Stimulated activated CD4-positive, alpha-beta T cell treated with anti-CD3 and anti-CD28 coated beads, Interleukin-1b, Interleukin-23, amount 100 ng/mL, for 48 hours (primary cell): ENCODE measurements around the gene FBXO42.
A peak's percentile ranks its signal among the peaks of the same experiment; 100 is the strongest.
"Not testable (repeated sequence)": the region's sequence is repeated elsewhere in the genome, so short reads cannot be mapped to it uniquely, and the experiment has no call there.

Experiments used
- DNase-seq: peaks from one replicate; pipeline ENCODE4 v3.0.0-alpha.2; 2020

Gene FBXO42

GRCh38 chr1:16371725-16372124 is 19.4 kb upstream of the FBXO42 start:
- DNase-seq: no peak

DNA sequence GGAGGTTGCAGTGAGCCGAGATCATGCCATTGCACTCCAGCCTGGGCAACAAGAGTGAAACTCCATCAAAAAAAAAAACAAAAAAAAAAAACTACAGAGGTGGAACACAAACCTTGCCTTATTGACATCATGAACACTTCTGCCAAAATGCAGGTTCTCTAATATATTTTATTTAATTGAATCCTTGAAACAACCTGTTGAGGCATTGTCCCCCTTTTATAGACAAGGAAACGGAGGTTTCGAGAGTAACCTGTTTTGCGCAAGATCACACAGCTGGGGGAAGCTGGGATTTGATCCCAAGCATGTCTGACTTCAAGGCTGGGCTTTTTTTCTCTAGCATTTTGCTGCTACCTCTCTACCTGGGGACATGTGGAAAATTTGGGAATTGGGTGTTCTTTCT is 17.5 kb upstream of the FBXO42 start:
- DNase-seq: no peak

- DNase-seq: no peak
These were observed 15.9 kb upstream of the FBXO42 start for GRCh38 chr1:16367968-16368890.

GRCh38 chr1:16367258-16367967 is 15.1 kb upstream of the FBXO42 start:
- DNase-seq: peak; percentile 86

DNA sequence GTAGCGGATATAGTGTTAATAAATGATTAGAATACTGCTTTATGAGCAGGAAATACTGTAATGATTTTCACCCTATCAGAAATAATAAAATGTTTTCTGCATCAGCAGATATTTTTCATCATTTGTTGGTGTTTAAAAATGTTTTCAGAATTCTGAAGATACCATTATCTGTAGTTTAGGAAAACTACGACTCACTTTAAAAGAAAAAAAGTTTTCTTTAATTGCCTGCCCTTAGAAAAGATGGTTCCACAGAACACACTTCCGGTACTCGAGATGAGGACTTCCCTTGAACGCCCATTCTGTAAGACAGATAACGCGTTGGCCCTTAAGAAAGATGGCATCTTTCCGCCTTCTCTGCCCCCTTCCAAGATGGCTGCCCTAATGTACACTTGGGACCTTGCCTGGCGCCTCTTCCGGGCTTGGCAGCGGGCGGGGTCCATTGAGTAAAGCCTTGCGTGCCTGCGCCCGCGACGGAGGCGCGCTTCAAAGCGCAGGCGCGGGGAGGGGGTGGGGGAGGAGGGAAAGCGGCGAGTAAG is 14.5 kb upstream of the FBXO42 start, which contains the start of gene SZRD1:
TSS of gene SZRD1 (plus strand) at position 521 of the 536 bp plus-strand sequence. CDS start 16 bp downstream, outside the sequence.
- peak; percentile 96 for DNase-seq

DNA sequence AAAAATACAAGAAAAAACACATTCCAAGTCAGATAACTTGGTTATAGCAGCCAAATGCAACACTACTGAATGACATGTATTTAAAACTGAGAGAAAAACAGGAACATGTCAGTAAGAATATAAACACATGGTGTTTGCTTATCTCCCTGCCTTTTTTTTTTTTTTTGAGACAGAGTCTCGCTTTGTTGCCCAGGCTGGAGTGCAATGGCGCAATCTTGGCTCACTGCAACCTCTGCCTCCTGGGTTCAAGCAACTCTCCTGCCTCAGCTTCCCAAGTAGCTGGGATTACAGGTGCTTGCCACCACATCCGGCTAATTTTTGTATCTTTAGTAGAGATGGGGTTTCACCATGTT is 12.8 kb upstream of the FBXO42 start:
- DNase-seq: not testable (repeated sequence)

- no peak for DNase-seq
These were observed 4.6 kb upstream of the FBXO42 start for GRCh38 chr1:16356867-16357266.

DNA sequence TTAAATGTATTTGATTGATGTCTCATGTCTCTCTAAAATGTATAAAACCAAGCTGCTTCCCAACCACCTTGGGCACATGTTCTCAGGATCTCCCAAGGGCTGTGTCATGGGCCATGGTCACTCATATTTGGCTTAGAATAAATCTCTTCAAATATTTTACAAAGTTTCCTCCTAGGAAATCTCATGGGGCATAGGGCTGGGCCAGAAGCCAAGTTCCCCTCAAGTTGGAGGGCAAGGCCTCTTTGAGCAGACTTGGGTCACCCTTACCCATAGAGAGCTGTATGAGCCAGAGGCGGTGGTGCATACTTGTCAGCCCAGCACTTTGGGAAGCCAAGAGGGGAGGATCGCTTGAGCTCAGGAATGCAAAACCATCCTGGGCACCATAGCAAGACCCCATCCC is 2.3 kb upstream of the FBXO42 start:
- DNase-seq: no peak

DNA sequence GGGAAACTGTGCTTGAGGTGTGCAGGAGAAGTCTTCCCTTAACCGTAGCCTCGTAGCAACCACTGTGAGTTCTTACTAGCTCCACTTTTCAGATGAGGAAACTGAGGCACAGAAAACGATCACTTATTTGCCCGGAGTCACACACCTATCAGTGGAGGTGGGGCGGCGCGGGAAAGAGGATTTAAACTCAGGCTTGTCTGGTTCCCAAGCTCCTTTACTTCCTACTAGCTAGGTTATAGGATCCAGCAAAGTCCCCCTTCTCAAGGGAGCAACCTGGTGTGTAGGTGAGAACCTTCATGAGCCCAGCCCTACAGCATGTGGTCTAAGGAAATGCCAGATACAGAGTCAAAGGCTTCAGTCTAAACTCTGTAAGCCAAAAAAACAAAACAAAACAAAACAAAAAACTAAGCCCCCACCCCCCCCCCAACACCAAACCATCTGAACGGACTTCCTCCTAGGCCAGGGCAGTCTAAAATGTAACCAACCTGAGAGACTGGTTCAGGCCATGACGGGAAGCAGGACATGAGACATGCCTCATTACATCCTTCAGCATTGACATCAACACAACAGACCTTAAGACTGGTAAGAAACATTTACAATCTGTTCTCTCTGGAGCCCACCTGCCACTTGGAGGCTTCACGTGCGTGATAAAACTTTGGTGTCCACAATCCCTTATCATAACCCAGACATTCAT is 709 bp upstream of the FBXO42 start:
- DNase-seq: no peak

GRCh38 chr1:16351456-16351993 is 755 bp downstream of the FBXO42 start:
- no peak for DNase-seq

- DNase-seq: no peak
These were observed 2.4 kb downstream of the FBXO42 start for GRCh38 chr1:16349847-16350406.

- DNase-seq: no peak
These were observed 3.7 kb downstream of the FBXO42 start for GRCh38 chr1:16348414-16349182.

- not testable (repeated sequence) for DNase-seq
These were observed 9.0 kb downstream of the FBXO42 start for GRCh38 chr1:16343276-16343675.

- DNase-seq: no peak
These were observed 9.8 kb downstream of the FBXO42 start for GRCh38 chr1:16342331-16343062.

GRCh38 chr1:16340673-16341072 is 11.6 kb downstream of the FBXO42 start:
- no peak for DNase-seq

GRCh38 chr1:16338961-16339360 is 13.3 kb downstream of the FBXO42 start:
- no peak for DNase-seq

- no peak for DNase-seq
These were observed 17.5 kb downstream of the FBXO42 start for GRCh38 chr1:16334655-16335340.

DNA sequence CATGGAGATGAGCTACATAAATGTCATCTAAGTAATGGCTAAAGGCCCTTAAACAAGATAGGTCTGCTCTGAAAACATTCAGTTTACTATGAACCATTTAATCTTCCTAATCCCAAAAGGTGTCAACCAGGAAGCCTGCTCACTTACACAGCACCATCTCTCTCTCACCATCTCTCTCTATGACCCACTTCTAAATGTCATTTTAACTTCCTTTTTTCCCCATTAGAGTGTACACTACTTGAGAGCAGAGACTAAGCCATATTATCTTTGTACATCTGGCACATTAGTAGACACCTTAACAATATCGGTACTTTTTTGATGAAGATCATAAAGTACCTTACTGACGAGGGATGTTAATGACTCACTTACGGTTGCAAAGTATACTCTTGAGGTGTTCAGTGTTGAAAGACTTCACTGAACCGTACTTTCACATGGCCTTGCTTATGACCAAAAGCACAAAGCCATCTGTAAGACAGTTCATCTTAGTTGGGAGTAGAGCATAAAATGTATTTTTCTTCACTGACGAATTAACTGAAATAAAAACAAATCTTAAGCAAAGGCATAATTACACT is 25.4 kb downstream of the FBXO42 start:
- no peak for DNase-seq

DNA sequence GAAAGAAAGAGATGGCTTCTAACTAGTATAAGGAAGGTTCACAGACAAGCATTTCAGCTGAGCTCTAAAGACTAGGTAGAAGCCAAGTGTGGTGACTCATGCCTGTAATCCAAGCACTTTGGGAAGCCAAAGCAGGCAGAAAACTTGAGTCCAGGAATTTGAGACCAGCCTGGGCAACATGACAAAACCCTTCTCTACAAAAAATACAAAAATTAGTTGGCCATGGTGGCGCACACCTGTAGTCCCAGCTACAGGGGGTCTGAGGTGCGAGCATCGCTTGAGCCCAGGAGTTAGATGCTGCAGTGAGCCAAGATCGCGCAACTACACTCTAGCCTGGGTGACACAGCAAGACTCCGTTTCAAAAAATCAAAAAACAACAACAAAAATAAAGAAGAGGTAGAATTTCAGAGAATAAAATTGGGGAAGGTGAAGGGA is 27.8 kb downstream of the FBXO42 start:
- DNase-seq: no peak
